ENCODE measurements around the gene ZNF609.
"Not testable (repeated sequence)": the region's sequence is repeated elsewhere in the genome, so short reads cannot be mapped to it uniquely, and the experiment has no call there.

Gene ZNF609

GRCh38 chr15:64586259-64586870 lies 126.0 kb downstream of the ZNF609 start:
- DNase-seq = no peak

DNA sequence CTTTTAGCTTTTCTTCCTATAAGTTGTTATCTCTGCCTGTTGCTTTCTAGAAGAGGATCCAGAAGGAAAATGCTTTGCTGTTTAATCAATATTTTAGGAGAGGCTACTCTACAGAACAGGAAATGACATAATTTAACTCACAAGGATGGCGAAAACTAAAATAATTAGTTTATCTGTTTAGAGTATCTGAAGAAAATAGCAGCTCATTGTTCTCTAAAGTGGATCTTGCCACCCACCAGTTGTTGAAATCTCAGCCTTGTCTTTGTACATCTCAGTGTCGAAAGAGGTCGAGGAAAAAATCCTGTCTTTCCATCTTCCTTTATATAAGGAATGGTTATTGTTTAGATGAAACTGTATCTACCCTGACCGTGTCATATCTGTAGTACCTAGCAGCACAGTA lies 126.6 kb downstream of the ZNF609 start:
- DNase-seq = no peak

- DNase-seq = no peak
These were observed 129.2 kb downstream of the ZNF609 start for GRCh38 chr15:64589435-64590084.

GRCh38 chr15:64592845-64593244 lies 132.5 kb downstream of the ZNF609 start:
- DNase-seq = not testable (repeated sequence)

DNA sequence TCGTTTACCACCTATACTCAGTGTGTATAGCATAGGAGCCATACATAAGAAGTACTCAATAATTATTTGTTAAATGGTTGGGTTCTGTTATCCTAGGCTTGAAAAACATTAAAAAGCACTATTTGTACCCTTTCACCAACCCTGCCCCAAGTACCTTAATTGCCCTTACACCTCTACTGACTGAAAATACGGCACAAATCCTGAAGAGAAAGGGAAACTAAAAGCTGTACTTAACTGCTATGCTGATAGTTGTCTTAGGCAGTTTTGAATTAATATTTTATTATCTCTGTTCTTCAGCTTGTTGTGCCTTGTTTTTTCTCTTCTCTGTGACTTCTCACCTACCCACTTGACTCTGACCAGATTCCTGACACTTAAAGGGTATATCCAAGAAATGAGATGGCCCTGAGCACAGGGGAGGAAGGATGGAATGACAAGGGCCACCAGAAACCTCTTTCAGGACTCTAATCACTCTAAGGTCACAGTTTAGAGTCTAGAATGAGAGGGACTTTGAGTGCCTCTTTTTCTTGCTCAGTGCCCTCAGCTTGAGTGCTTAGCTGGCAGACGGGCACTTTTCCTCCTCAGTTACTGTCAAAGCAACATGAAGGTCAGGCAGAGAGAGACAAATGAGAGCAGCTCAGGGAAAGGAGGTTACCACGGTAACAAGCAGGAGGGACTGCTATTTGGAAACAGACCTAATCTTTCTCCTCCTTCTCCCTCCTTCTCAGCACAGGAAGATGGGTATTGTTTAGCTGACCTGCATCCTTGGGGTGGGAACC lies 136.5 kb downstream of the ZNF609 start:
- DNase-seq = peak; percentile 91

DNA sequence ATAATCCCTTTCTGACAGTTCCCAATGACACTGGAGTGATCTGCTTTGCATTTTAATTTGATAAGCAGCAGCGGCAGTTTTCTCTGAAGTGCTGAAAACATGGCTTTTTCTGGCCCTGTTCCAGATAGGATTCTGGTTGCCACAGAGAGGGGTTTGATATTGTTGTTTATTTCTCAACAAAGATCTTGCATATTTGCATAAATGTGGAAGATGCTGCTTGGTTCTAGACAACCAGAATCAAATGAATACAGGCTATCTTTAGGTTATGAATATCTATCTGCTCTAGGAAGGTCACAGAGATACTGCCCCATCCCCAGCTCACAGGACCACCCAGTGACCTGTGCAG lies 137.1 kb downstream of the ZNF609 start:
- no peak for DNase-seq

DNA sequence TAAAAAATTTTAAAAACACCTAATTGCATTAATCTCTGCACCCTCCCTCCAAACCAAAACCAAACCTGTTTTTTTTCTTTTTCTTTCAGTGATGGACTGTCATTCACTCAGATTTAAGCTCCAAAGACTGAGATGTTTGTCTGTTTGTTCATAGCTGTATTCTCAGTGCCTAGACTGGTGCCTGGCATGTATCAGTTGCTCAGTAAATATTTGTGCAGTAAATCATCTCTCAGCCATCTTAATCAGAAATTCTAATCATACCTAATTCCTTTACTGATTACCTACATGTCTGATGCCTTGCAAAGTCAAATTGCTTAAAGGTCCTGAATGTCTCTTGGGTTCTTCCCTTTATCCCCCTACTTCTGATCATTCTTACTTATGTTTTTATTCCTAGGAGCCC lies 138.8 kb downstream of the ZNF609 start:
- DNase-seq = no peak

DNA sequence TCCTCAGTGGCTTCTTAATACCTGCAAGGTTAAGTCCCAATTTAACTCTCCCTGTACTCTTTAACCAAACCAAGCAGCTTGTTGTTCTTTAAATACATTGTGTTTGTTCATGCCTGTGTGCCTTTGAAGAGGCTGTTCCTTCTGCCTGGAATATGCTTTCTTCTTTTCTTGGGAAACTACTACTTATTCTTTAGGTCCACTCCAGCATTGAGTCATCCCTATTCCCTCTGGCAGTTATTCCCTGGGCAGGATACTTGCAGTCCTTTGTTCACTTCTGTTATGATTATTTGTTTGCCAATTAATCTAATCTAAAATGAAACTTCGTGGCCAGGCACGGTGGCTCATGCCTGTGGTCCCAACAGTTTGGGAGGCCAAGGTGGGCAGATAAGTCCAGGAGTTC lies 139.3 kb downstream of the ZNF609 start:
- no peak for DNase-seq

DNA sequence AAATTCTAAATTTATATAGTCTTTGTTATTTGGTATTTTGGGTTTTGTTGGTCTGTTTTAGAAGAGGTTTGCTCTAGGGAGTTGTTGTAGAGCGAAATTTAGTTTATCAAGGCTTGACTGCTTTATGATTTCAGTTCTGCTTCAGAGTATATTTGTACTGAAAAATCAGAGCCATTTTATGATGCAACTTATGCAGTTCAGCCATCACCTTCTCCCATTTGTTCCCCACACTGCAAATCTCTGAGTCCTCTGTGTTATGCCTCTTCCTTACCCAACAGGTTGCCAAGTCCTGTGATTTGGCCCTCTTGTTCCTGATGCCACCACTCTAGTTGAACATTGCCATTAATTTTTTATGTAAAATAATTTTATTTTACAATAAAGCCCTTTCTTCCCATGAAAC lies 140.4 kb downstream of the ZNF609 start:
- no peak for DNase-seq

DNA sequence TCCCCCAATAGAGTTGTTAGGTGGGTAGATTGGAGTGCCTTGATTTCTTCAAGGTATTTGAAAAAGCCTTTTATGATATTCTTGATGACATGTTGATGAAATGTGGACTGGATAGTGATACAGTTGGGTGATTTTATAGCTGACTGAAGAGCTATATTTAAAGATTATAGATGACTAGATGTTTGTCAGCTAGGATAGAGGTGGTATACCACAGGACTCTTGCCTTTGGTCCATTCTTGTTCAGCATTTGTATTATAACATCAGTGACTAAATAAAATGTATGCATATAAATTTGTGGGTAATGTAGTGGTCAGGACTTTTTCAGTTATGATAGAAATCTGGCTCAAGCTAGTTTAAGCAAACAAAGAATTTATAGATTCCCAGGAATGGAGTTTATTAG lies 143.9 kb downstream of the ZNF609 start:
- DNase-seq = no peak

GRCh38 chr15:64607416-64607815 lies 147.0 kb downstream of the ZNF609 start:
- not testable (repeated sequence) for DNase-seq

GRCh38 chr15:64610257-64610919 lies 150.0 kb downstream of the ZNF609 start:
- no peak for DNase-seq

GRCh38 chr15:64611085-64611725 lies 150.8 kb downstream of the ZNF609 start:
- no peak for DNase-seq

DNA sequence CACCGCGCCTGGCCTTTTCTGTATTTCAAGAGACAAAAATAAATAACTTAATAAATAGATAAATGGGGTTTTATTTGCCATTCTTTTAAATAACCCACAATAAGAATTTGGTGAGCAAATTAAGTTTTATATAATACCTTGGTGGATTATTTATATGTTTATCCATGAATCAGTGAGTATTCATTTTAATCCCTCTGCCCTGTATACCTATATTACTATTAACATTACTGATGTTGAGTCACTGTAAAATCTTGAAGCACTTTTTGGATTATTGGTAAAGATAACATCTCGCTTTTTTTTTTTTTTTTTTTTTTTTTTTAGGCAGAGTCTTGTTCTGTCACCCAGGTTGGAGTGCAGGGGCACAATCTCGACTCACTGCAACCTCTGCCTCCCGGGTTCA lies 154.1 kb downstream of the ZNF609 start:
- no peak for DNase-seq

DNA sequence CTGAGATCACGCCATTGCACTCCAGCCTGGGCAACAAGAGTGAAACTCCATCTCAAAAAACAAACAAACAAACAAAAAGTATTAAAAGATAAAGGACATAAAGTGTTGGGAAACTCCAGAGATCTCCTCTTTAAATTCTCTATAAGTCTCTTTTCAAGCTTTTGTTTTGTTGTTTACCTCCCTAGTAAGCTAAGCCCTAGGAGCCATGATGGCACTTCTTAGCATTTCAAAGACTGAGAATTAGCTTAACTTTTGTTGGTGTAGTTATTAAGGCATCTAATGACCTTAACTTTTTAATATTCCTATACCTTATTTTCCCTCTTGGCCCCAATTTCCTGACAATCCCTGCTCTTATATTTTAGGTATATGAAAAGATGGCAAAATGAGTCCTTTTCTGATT lies 157.3 kb downstream of the ZNF609 start:
- DNase-seq = no peak

GRCh38 chr15:64618138-64618537 lies 157.8 kb downstream of the ZNF609 start:
- DNase-seq = no peak

- DNase-seq = no peak
These were observed 158.2 kb downstream of the ZNF609 start for GRCh38 chr15:64618540-64618939.

GRCh38 chr15:64619880-64620839 lies 159.8 kb downstream of the ZNF609 start:
- no peak for DNase-seq

- no peak for DNase-seq
These were observed 160.7 kb downstream of the ZNF609 start for GRCh38 chr15:64621056-64621455.

DNA sequence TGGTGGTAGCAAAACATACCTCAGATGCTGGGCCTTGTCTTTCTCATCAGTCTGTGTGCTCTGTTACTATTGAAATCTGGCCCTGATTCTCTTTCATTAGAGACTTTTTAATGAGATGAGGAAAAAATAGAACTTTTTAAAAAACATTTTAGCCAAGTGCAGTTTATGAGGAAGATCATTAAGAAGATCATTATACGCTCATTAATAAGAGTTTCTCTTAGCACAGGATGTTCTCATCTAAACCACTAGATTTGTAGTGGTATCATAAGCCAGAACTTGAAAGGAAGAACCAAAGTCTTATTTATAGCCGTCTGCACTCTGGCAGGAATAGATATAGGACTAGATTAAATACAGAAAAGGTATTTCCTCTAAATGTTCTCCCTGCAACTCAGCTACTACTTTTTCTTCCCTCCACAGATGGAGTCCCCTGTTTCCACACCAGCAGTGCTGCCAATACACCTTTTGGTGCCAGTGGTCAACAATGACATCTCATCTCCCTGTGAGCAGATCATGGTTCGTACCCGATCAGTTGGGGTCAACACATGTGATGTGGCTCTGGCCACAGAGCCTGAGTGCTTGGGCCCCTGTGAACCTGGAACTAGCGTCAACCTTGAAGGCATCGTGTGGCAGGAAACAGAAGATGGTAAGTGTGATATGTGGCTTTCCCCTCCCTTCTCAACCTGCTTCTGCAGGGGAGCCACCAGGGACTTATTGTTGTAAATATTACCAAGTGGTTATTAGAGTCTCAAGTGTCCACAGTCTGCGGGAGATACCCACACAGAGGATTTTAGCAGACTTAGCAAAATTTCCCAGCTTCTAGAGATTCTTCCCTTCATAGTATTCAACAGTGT lies 162.3 kb downstream of the ZNF609 start:
- no peak for DNase-seq
